Sigmoid colon (tissue), 7 donors: ENCODE results near the gene PTPRH. TPM values are rescaled to one million over a fixed set of nuclear protein-coding genes. Genes with fewer than 3 reads are reported as not detected.

Experiments
- DNase-seq: peaks from one replicate; pipeline ENCODE4 v3.0.0-alpha.2; 2019
- H3K27ac ChIP-seq, 4 donors: fragments of 200-600 bp; sonication (generic); one replicate each; pipeline ENCODE4 v1.5.1; 2016 to 2019; ENCODE audit warnings: mild to moderate bottlenecking in 1 of 4
- H3K27me3 ChIP-seq, 3 donors: fragments of 200-600 bp; sonication (generic); one replicate each; pipeline ENCODE4 v1.5.1; 2019; ENCODE audit warnings: mild to moderate bottlenecking in 1 of 3
- H3K36me3 ChIP-seq, 4 donors: fragments of 200-600 bp; sonication (generic); one replicate each; pipeline ENCODE4 v1.5.1; 2016 to 2019
- H3K4me1 ChIP-seq, 4 donors: fragments of 200-600 bp; sonication (generic); one replicate each; pipeline ENCODE4 v1.5.1; 2017 to 2019
- H3K4me3 ChIP-seq, 4 donors: fragments of 200-600 bp; sonication (generic); one replicate each; pipeline ENCODE4 v1.5.1; 2017 to 2019; ENCODE audit warnings: mild to moderate bottlenecking in 2 of 4, moderate library complexity in 1 of 4
- H3K9me3 ChIP-seq, 4 donors: fragments of 200-600 bp in 3 of 4; sonication (generic) in 3 of 4; one replicate each; pipeline versions ENCODE4 v1.5.1 to v1.6.1; 2013 to 2019
- CTCF ChIP-seq, 4 experiments: fragments of 450-650 bp in 3 of 4; fragments of 200-600 bp in 1 of 4; IDR thresholded peaks; one replicate each; pipeline ENCODE4 v1.5.1; 2016 to 2019; ENCODE audit warnings: antibody characterized with exemption in 4 of 4, mild to moderate bottlenecking in 3 of 4, moderate library complexity in 2 of 4
- EP300 ChIP-seq, 4 donors: sonication (generic); formaldehyde crosslinking; IDR thresholded peaks; one replicate each; pipeline ENCODE4 v1.6.1; 2017; ENCODE audit warnings: antibody characterized with exemption in 4 of 4
- POLR2A ChIP-seq, 2 donors: fragments of 450-650 bp; IDR thresholded peaks; one replicate each; pipeline ENCODE4 v1.6.1; 2016; ENCODE audit warnings: antibody characterized with exemption in 2 of 2, mild to moderate bottlenecking in 2 of 2, moderate library complexity in 2 of 2
- POLR2AphosphoS5 ChIP-seq, 4 donors: sonication (generic); formaldehyde crosslinking; IDR thresholded peaks; one replicate each; pipeline ENCODE4 v1.6.1; 2017; ENCODE audit warnings: antibody characterized with exemption in 4 of 4
- WGBS, 2 donors: extraction: QIAGEN DNeasy Blood & Tissue Kit; methylation state at CpG; one replicate each; pipeline ENCODE4 v1.1.7; 2013; 5-methylcytosine and 5-hydroxymethylcytosine counted together
- intact Hi-C: fragments of 100-400 bp; cut with DNase I; formaldehyde crosslinking; loops from one replicate; pipeline ENCODE4 v1.15.1; 2023
- polyA plus RNA-seq, 3 donors: library from polyadenylated mRNA; stranded (reverse); fragments of 200-250 nt; gene quantifications; one replicate each; pipeline ENCODE4 v1.2.3, GENCODE V29; 2013
- total RNA-seq, 4 donors: library from RNA; depleted of rRNA; stranded (reverse); fragments of >200 nt; gene quantifications; one replicate each; pipeline ENCODE4 v1.1.0, GENCODE V29; 2016
- donor health status: healthy with polysubstance abuse.
- donor health status: Bipolar disorder and iron deficiency.
- donor health status: healthy.

PTPRH gene
- total and polyA plus RNA-seq, 7 donors = 0.95 to 61.3 (median 4.3) TPM

- TF ChIP-seq CTCF (IDR thresholded peaks at IDR 0.05) (no peak), POLR2A (IDR thresholded peaks at IDR 0.05) (no peak), EP300 (IDR thresholded peaks at IDR 0.05) (no peak), POLR2AphosphoS5 (IDR thresholded peaks at IDR 0.05) (no peak)
- H3K27me3 ChIP-seq = no peaks in the 10 kb centered on the region
- no peaks in the 10 kb centered on the region for H3K9me3 ChIP-seq
- no peak overlapping the region for H3K27ac ChIP-seq
- DNase-seq = no peak
- WGBS, 2 donors = 32 to 60% methylated on average over 19 of the region's 19 CpGs
- intact Hi-C loops = no loop called here
- peaks cover 0 to 76% (median 37%) of the 10 kb centered on the region in 4 donors for H3K4me1 ChIP-seq
- H3K4me3 ChIP-seq = no peak overlapping the region
- peaks cover 1 to 5% (median 4%) of the 10 kb centered on the region in 4 donors for H3K36me3 ChIP-seq
Observed at GRCh38 chr19:55251341-55252081, 42.2 kb upstream of the PTPRH start.

- TF ChIP-seq POLR2AphosphoS5 (IDR thresholded peaks at IDR 0.05) (no peak), POLR2A (IDR thresholded peaks at IDR 0.05) (no peak), EP300 (IDR thresholded peaks at IDR 0.05) (no peak), CTCF (IDR thresholded peaks at IDR 0.05) (no peak)
- H3K27ac ChIP-seq = no peak overlapping the region
- no peaks in the 10 kb centered on the region for H3K9me3 ChIP-seq
- peaks cover 0 to 65% (median 27%) of the 10 kb centered on the region in 4 donors for H3K4me1 ChIP-seq
- peaks cover 9 to 16% (median 13%) of the 10 kb centered on the region in 4 donors for H3K36me3 ChIP-seq
- no peaks in the 10 kb centered on the region for H3K27me3 ChIP-seq
- DNase-seq = no peak
- no peak overlapping the region for H3K4me3 ChIP-seq
- intact Hi-C loops = no loop called here
- 92 to 95% methylated on average over 18 of the region's 18 CpGs for WGBS, 2 donors
Observed at GRCh38 chr19:55250262-55251036, 41.1 kb upstream of the PTPRH start.

- intact Hi-C loops = no loop called here
- H3K27ac ChIP-seq = no peak overlapping the region
- peaks cover 14 to 22% (median 18%) of the 10 kb centered on the region in 4 donors for H3K36me3 ChIP-seq
- H3K4me1 ChIP-seq = peaks cover 0 to 59% (median 21%) of the 10 kb centered on the region in 4 donors
- no peak for TF ChIP-seq POLR2AphosphoS5 (IDR thresholded peaks at IDR 0.05)
- no peak for TF ChIP-seq POLR2A (IDR thresholded peaks at IDR 0.05)
- H3K27me3 ChIP-seq = no peaks in the 10 kb centered on the region
- no peak for DNase-seq
- WGBS, 2 donors = 95 to 96% methylated on average over 11 of the region's 11 CpGs
- H3K9me3 ChIP-seq = no peaks in the 10 kb centered on the region
- no peak overlapping the region for H3K4me3 ChIP-seq
Observed at GRCh38 chr19:55249841-55250240, 40.5 kb upstream of the PTPRH start.

GRCh38 chr19:55248704-55249103 is 39.4 kb upstream of the PTPRH start:
- peaks cover 0 to 47% (median 12%) of the 10 kb centered on the region in 4 donors for H3K4me1 ChIP-seq
- TF ChIP-seq POLR2A (IDR thresholded peaks at IDR 0.05) (no peak), POLR2AphosphoS5 (IDR thresholded peaks at IDR 0.05) (no peak), EP300 (IDR thresholded peaks at IDR 0.05) (no peak), CTCF (IDR thresholded peaks at IDR 0.05) (no peak)
- 78 to 85% methylated on average over 9 of the region's 9 CpGs for WGBS, 2 donors
- DNase-seq = no peak
- H3K36me3 ChIP-seq = peaks cover 26 to 33% (median 29%) of the 10 kb centered on the region in 4 donors
- no peaks in the 10 kb centered on the region for H3K9me3 ChIP-seq
- no peak overlapping the region for H3K4me3 ChIP-seq
- no peaks in the 10 kb centered on the region for H3K27me3 ChIP-seq
- intact Hi-C loops = no loop called here
- H3K27ac ChIP-seq = no peak overlapping the region

- no peak for DNase-seq
Observed at GRCh38 chr19:55248166-55248675, 38.9 kb upstream of the PTPRH start.

More at GRCh38 chr19:55248166-55248675, 38.9 kb upstream of the PTPRH start:
- TF ChIP-seq CTCF (IDR thresholded peaks at IDR 0.05) = no peak
- TF ChIP-seq POLR2AphosphoS5 (IDR thresholded peaks at IDR 0.05) = no peak
- no peak for TF ChIP-seq POLR2A (IDR thresholded peaks at IDR 0.05)
- no peak for TF ChIP-seq EP300 (IDR thresholded peaks at IDR 0.05)
- Histone ChIP-seq H3K27me3 (no peaks in the 10 kb centered on the region), H3K9me3 (no peaks in the 10 kb centered on the region), H3K4me3 (no peak overlapping the region), H3K27ac (no peak overlapping the region), H3K4me1 (peaks cover 0 to 43% (median 12%) of the 10 kb centered on the region in 4 donors), H3K36me3 (peaks cover 31 to 38% (median 33%) of the 10 kb centered on the region in 4 donors)
- intact Hi-C loops = no loop called here
- WGBS, 2 donors = 65 to 75% methylated on average over 10 of the region's 10 CpGs
